Endothelial cell of umbilical vein (primary cell): Measurements from ENCODE around the gene POLN. TPM values are rescaled to one million over a fixed set of nuclear protein-coding genes. Genes with fewer than 3 reads are reported as not detected.

Experiments
- BruUV-seq: library from RNA; stranded (reverse); fragments of 400-500 nt; replicated peaks from 2 replicates; lab custom pipeline; 2021; lab: Mats Ljungman, UMichigan
- CTCF ChIA-PET: fragments of 300-600, 350-600 bp; sonication (Branson Sonifier 250); formaldehyde crosslinking; loops from one replicate; lab custom pipeline; 2021; ENCODE audit warnings: antibody characterized with exemption, inconsistent platforms; lab: Charles Lee
- POLR2A ChIA-PET: fragments of 300-600, 350-600 bp; sonication (Branson Sonifier 250); formaldehyde crosslinking; loops from one replicate; lab custom pipeline; 2021; ENCODE audit warnings: antibody characterized with exemption, inconsistent platforms; lab: Charles Lee
- DNase-seq: peaks from one replicate; pipeline ENCODE4 v3.0.0-alpha.2; 2011; ENCODE audit warnings: low read depth, low spot score
- FAIRE-seq: peaks from 2 replicates; lab custom pipeline; 2011; peaks lifted over from hg19 to GRCh38; lab: Jason Lieb, UNC
- H2AFZ ChIP-seq: 2 replicates; pipeline ENCODE4 v1.6.0; 2012; ENCODE audit warnings: low read depth, low read length, control low read depth, inconsistent platforms
- H3K27ac ChIP-seq: 2 replicates; pipeline ENCODE4 v1.5.1; 2011; ENCODE audit warnings: low read depth, mild to moderate bottlenecking, control low read depth, low read length, moderate library complexity; ENCODE audit not compliant: insufficient read depth
- H3K27me3 ChIP-seq, 2 experiments: 2 replicates each; pipeline versions ENCODE4 v1.6.0 to v1.6.1; 2011; ENCODE audit warnings: low read length in 2 of 2, mixed read lengths in 1 of 2; ENCODE audit not compliant: control insufficient read depth in 2 of 2, insufficient read depth in 2 of 2
- H3K36me3 ChIP-seq, 2 experiments: 2 replicates in 1 of 2; 3 replicates in 1 of 2; pipeline ENCODE4 v1.5.1; 2011; ENCODE audit warnings: low read length in 2 of 2, mild to moderate bottlenecking in 1 of 2, moderate library complexity in 1 of 2; ENCODE audit not compliant: control insufficient read depth in 2 of 2, insufficient read depth in 2 of 2; ENCODE audit errors: extremely low read depth in 1 of 2
- H3K4me1 ChIP-seq: 3 replicates; pipeline ENCODE4 v1.5.1; 2011; ENCODE audit warnings: mild to moderate bottlenecking, low read length; ENCODE audit not compliant: control insufficient read depth, insufficient read depth; ENCODE audit errors: extremely low read depth
- H3K4me2 ChIP-seq: 2 replicates; pipeline ENCODE4 v1.6.1; 2011; ENCODE audit warnings: low read length, control low read depth, mixed read lengths; ENCODE audit not compliant: insufficient read depth
- H3K4me3 ChIP-seq, 3 experiments: fragments of 200-600 bp in 1 of 3; sonication (generic), shearing (Covaris generic) in 1 of 3; replicated peaks in 1 of 3; 2 replicates each; pipeline ENCODE4 v1.5.1; 2011 to 2016; ENCODE audit warnings: control low read depth in 3 of 3, low read length in 3 of 3, mild to moderate bottlenecking in 2 of 3, inconsistent platforms in 1 of 3, low read depth in 1 of 3, moderate library complexity in 1 of 3; ENCODE audit not compliant: insufficient read depth in 1 of 3
- H3K79me2 ChIP-seq: 2 replicates; pipeline ENCODE4 v1.6.0; 2012; ENCODE audit warnings: low read length, inconsistent platforms; ENCODE audit not compliant: control insufficient read depth, insufficient read depth
- H3K9ac ChIP-seq: replicated peaks from 2 replicates; pipeline ENCODE3; 2011; ENCODE audit warnings: low read length, control low read depth; ENCODE audit not compliant: insufficient read depth; ENCODE audit errors: extremely low read depth
- H3K9me1 ChIP-seq: replicated peaks from 3 replicates; pipeline ENCODE4 v1.6.0; 2011; ENCODE audit warnings: mild to moderate bottlenecking, low read length; ENCODE audit not compliant: control insufficient read depth, insufficient read depth; ENCODE audit errors: extremely low read depth
- H3K9me3 ChIP-seq: replicated peaks from 2 replicates; pipeline ENCODE4 v1.5.1; 2012; ENCODE audit warnings: low read length, inconsistent platforms; ENCODE audit not compliant: control insufficient read depth, insufficient read depth
- H4K20me1 ChIP-seq: replicated peaks from 2 replicates; pipeline ENCODE3; 2011; ENCODE audit warnings: mild to moderate bottlenecking, low read length; ENCODE audit not compliant: control insufficient read depth, insufficient read depth; ENCODE audit errors: extremely low read depth
- EZH2 ChIP-seq: IDR thresholded peaks from 2 replicates; pipeline ENCODE4 v1.6.1; 2012; ENCODE audit warnings: borderline replicate concordance, low read depth, mild to moderate bottlenecking, moderate library complexity, low read length, inconsistent platforms; ENCODE audit not compliant: severe bottlenecking
- FOS ChIP-seq: IDR thresholded peaks from 2 replicates; pipeline ENCODE4 v1.6.1; 2011; ENCODE audit warnings: mild to moderate bottlenecking, low read length, moderate library complexity, borderline replicate concordance; ENCODE audit not compliant: insufficient read depth
- GATA2 ChIP-seq: IDR thresholded peaks from 2 replicates; pipeline ENCODE4 v1.7.0; 2011; ENCODE audit warnings: low read depth, mild to moderate bottlenecking, moderate library complexity, mixed read lengths, low read length; ENCODE audit not compliant: insufficient read length, insufficient read depth
- JUN ChIP-seq: IDR thresholded peaks from 2 replicates; pipeline ENCODE4 v1.6.1; 2011; ENCODE audit warnings: borderline replicate concordance, low read depth; ENCODE audit not compliant: insufficient read length, insufficient read depth
- MYC ChIP-seq: IDR thresholded peaks from one replicate; pipeline ENCODE4 v1.6.1; 2011; ENCODE audit warnings: mild to moderate bottlenecking, low read depth, low read length
- POLR2A ChIP-seq: IDR thresholded peaks from 2 replicates; pipeline ENCODE4 v1.6.1; 2012; ENCODE audit warnings: low read depth, mild to moderate bottlenecking, control low read depth, low read length
- POLR2AphosphoS5 ChIP-seq: IDR thresholded peaks from 2 replicates; pipeline ENCODE4 v1.6.1; 2012; ENCODE audit warnings: low read depth, mild to moderate bottlenecking, control low read depth, low read length, moderate library complexity; ENCODE audit not compliant: insufficient read depth
- dilution Hi-C: fragments of 300-500 bp; cut with MboI; formaldehyde crosslinking; loops from one replicate; pipeline ENCODE4 v1.15.0; 2019; ENCODE audit warnings: low sequenced_read_pairs; ENCODE audit not compliant: extremely low pct_ligation_motif_present
- intact Hi-C: fragments of 100-400 bp; cut with micrococcal nuclease; formaldehyde crosslinking; loops from one replicate; pipeline ENCODE4 v1.10.0; 2022
- polyA plus RNA-seq, 4 experiments: library from polyadenylated mRNA; depleted of rRNA in 3 of 4; stranded (reverse) in 3 of 4; unstranded in 1 of 4; fragments of >200 nt; gene quantifications; 2 replicates each; pipeline versions ENCODE4 v1.2.1 to v1.2.3, GENCODE V29; 2011 to 2012; ENCODE audit warnings: missing spikeins in 1 of 4
- total RNA-seq: library from RNA; stranded (reverse); gene quantifications from 2 replicates; pipeline ENCODE4 v1.2.3, GENCODE V29; 2021
- TF ChIP-seq, protein P1 (sequence below): IDR thresholded peaks from 2 replicates; pipeline ENCODE4 v1.6.1; 2011; ENCODE audit not compliant: insufficient read depth, insufficient read length
- TF ChIP-seq, protein P2 (sequence below), 2 donors: IDR thresholded peaks; 1 replicate in 1 of 2; 2 replicates in 1 of 2; pipeline ENCODE4 v1.5.1; 2011; ENCODE audit warnings: low read length in 2 of 2, mild to moderate bottlenecking in 2 of 2, moderate library complexity in 2 of 2, control low read depth in 1 of 2, inconsistent platforms in 1 of 2, low read depth in 1 of 2; ENCODE audit not compliant: insufficient read depth in 1 of 2; ENCODE audit errors: extremely low read depth in 1 of 2

The POLN gene
- total and polyA plus RNA-seq, 2 donors (not counting 3 experiments of a cell fraction or from before 2014, with no cell fraction given), result 1.3 to 4.2 TPM

DNA sequence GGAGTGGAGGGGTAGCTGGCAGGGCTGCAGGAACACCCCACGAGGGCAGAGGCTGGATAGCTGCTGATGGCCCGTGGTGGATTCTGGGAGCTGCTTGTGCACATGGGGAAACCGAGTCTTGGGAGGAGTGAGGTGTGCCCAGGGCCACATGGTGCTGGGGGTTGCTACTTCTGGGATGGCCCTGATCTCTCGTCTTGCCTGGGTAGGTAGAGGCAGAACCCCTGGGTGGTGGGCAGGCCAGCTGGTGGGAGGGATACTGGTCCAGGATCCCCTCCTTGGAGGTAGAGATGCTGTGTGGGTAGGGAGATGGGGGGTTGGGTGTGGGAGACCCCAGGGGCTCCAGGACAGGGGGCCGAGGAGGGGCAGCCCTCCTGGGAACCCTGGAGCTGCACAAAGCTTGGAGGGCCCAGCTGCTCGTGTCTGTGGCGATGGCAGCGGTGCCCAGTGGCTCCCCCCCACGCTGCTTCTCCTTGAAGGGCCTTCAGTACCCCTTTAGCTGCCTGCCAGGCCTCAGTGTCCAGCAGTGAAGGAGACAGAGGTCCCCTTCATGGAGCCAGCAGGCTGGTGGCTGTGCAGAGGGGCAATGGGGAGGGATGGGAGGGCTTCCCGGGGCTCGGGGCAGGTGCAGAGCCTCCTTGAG is 179.6 kb downstream of the POLN start:
- FAIRE-seq (no peak), DNase-seq (no peak)
- Histone ChIP-seq H3K4me2 (no peak overlapping the region), H3K9me1 (no peaks in the 10 kb centered on the region), H3K36me3 (no peaks in the 10 kb centered on the region), H3K9me3 (no peaks in the 10 kb centered on the region), H3K27ac (no peak overlapping the region), H3K27me3 (peaks cover 12 to 26% of the 10 kb centered on the region in 2 experiments), H3K79me2 (no peaks in the 10 kb centered on the region), H3K4me1 (no peaks in the 10 kb centered on the region), H3K4me3 (no peak overlapping the region), H2AFZ (no peak overlapping the region), H4K20me1 (no peaks in the 10 kb centered on the region), H3K9ac (no peak overlapping the region)
- POLR2A ChIA-PET, result no interaction called here
- BruUV-seq, result no TSS peak
- no peak for TF ChIP-seq POLR2A
- no peak for TF ChIP-seq POLR2AphosphoS5
- TF ChIP-seq, protein P1, sequence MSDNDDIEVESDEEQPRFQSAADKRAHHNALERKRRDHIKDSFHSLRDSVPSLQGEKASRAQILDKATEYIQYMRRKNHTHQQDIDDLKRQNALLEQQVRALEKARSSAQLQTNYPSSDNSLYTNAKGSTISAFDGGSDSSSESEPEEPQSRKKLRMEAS, result no peak
- TF ChIP-seq FOS, result no peak
- no peak for TF ChIP-seq MYC
- no peak for TF ChIP-seq EZH2
- no peak for TF ChIP-seq JUN
- TF ChIP-seq, protein P2, sequence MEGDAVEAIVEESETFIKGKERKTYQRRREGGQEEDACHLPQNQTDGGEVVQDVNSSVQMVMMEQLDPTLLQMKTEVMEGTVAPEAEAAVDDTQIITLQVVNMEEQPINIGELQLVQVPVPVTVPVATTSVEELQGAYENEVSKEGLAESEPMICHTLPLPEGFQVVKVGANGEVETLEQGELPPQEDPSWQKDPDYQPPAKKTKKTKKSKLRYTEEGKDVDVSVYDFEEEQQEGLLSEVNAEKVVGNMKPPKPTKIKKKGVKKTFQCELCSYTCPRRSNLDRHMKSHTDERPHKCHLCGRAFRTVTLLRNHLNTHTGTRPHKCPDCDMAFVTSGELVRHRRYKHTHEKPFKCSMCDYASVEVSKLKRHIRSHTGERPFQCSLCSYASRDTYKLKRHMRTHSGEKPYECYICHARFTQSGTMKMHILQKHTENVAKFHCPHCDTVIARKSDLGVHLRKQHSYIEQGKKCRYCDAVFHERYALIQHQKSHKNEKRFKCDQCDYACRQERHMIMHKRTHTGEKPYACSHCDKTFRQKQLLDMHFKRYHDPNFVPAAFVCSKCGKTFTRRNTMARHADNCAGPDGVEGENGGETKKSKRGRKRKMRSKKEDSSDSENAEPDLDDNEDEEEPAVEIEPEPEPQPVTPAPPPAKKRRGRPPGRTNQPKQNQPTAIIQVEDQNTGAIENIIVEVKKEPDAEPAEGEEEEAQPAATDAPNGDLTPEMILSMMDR (IDR thresholded peaks at IDR 0.05; ENCODE audit: extremely low read depth in 1 of 2, insufficient read depth in 1 of 2, low read depth in 1 of 2, low read length in 2 of 2), result no peak
- no peak for TF ChIP-seq GATA2
- CTCF ChIA-PET, result no interaction called here
- dilution Hi-C loops, result no loop called here
- intact Hi-C loops, result no loop called here
